ENCODE measurements around the gene HAL.
A peak's percentile ranks its signal among the peaks of the same experiment; 100 is the strongest.

HAL gene

GRCh38 chr12:95949477-95950206 lies 46.5 kb downstream of the HAL start:
- in situ Hi-C loops (cut with MboI; ENCODE audit: low pct_unique_long_range_greater_than_20kb, low sequenced_read_pairs): no loop called here
- DNase-seq: no peak

- DNase-seq: no peak
- in situ Hi-C loops (cut with MboI; ENCODE audit: low pct_unique_long_range_greater_than_20kb, low sequenced_read_pairs): no loop called here
Observed at GRCh38 chr12:95944108-95944704, 51.9 kb downstream of the HAL start.

- in situ Hi-C loops (cut with MboI; ENCODE audit: low pct_unique_long_range_greater_than_20kb, low sequenced_read_pairs): no loop called here
Observed at GRCh38 chr12:95943330-95943842, 52.8 kb downstream of the HAL start, which contains the start of gene AMDHD1. TSS of gene AMDHD1 (plus strand) at chr12:95943331. CDS start at chr12:95943399, 68 bp downstream.

GRCh38 chr12:95942524-95943329 lies 53.4 kb downstream of the HAL start, which contains the start of gene CCDC38:
TSS of gene CCDC38 (minus strand) at chr12:95942614. CDS start at chr12:95936509, 6,105 bp downstream.
- DNase-seq: peak; percentile 77
- in situ Hi-C loops (cut with MboI; ENCODE audit: low pct_unique_long_range_greater_than_20kb, low sequenced_read_pairs): no loop called here

More at GRCh38 chr12:95943330-95943842, 52.8 kb downstream of the HAL start, which contains the start of gene AMDHD1:
- DNase-seq: peak; percentile 67

- no peak for DNase-seq
Observed at GRCh38 chr12:95942101-95942523, 54.0 kb downstream of the HAL start.

GRCh38 chr12:95940514-95940913 lies 55.6 kb downstream of the HAL start:
- DNase-seq: no peak
- in situ Hi-C loops (cut with MboI; ENCODE audit: low pct_unique_long_range_greater_than_20kb, low sequenced_read_pairs): no loop called here

More at GRCh38 chr12:95942101-95942523, 54.0 kb downstream of the HAL start:
- in situ Hi-C loops (cut with MboI; ENCODE audit: low pct_unique_long_range_greater_than_20kb, low sequenced_read_pairs): no loop called here

Measured in KBM-7 (cell line).